HepG2 (cell line): ENCODE data around the gene EFCAB13. TPM values are rescaled to one million over a fixed set of nuclear protein-coding genes. Genes with fewer than 3 reads are reported as not detected.

Source experiments
- AKAP8 ChIP-seq: sonication (generic); formaldehyde crosslinking; IDR thresholded peaks from 2 replicates; pipeline ENCODE4 v1.5.1; 2020; ENCODE audit warnings: mild to moderate bottlenecking, missing genetic modification reagents
- ATF7 ChIP-seq, 2 experiments: fragments of 450-650 bp in 1 of 2; sonication (generic) in 1 of 2; formaldehyde crosslinking in 1 of 2; IDR thresholded peaks; 2 replicates each; pipeline versions ENCODE4 v1.4.0 to v1.6.1; 2016 to 2020; ENCODE audit warnings: antibody characterized with exemption in 1 of 2, mild to moderate bottlenecking in 1 of 2, missing genetic modification reagents in 1 of 2
- CC2D1A ChIP-seq: sonication (generic); formaldehyde crosslinking; IDR thresholded peaks from 2 replicates; pipeline ENCODE4 v1.8.1; 2023; ENCODE audit warnings: mild to moderate bottlenecking, missing genetic modification reagents
- CCAR2 ChIP-seq: fragments of 200-400 bp; formaldehyde crosslinking; optimal IDR thresholded peaks from 2 replicates; pipeline ENCODE3; 2018; ENCODE audit warnings: low read depth, mild to moderate bottlenecking, low read length, moderate library complexity
- EHMT2 ChIP-seq: fragments of 200-600 bp; sonication (generic); IDR thresholded peaks from 2 replicates; pipeline ENCODE4 v1.7.0; 2017; ENCODE audit warnings: antibody characterized with exemption, low read depth, low read length, borderline replicate concordance
- FIP1L1 ChIP-seq: fragments of 200-400 bp; formaldehyde crosslinking; IDR thresholded peaks from 2 replicates; pipeline ENCODE4 v1.6.1; 2018; ENCODE audit warnings: low read depth, mild to moderate bottlenecking, low read length, moderate library complexity, borderline replicate concordance; ENCODE audit not compliant: insufficient read depth
- GABPA ChIP-seq, 2 experiments: IDR thresholded peaks; 2 replicates each; pipeline ENCODE4 v1.6.1; 2011 to 2016; ENCODE audit warnings: low read depth in 2 of 2, low read length in 1 of 2, missing biosample characterization in 1 of 2, missing genetic modification characterization in 1 of 2
- HES4 ChIP-seq: sonication (generic); formaldehyde crosslinking; IDR thresholded peaks from 2 replicates; pipeline ENCODE4 v1.9.0; 2021; ENCODE audit warnings: mild to moderate bottlenecking, missing genetic modification reagents, borderline replicate concordance
- MBD4 ChIP-seq: IDR thresholded peaks from 2 replicates; pipeline ENCODE4 v1.6.1; 2012; ENCODE audit warnings: low read length, inconsistent platforms, borderline replicate concordance
- MIXL1 ChIP-seq: IDR thresholded peaks from 2 replicates; pipeline ENCODE4 v1.6.1; 2016
- MTF2 ChIP-seq: sonication (generic); formaldehyde crosslinking; IDR thresholded peaks from 2 replicates; pipeline ENCODE4 v1.5.0; 2020; ENCODE audit warnings: missing genetic modification reagents, borderline replicate concordance
- NR3C1 ChIP-seq: sonication (generic); formaldehyde crosslinking; IDR thresholded peaks from 2 replicates; pipeline ENCODE4 v1.4.0; 2020; ENCODE audit warnings: missing genetic modification reagents
- SETDB1 ChIP-seq: sonication (generic); formaldehyde crosslinking; IDR thresholded peaks from 2 replicates; pipeline ENCODE4 v1.5.1; 2020; ENCODE audit warnings: missing genetic modification reagents, mild to moderate bottlenecking, borderline replicate concordance
- SP140L ChIP-seq: sonication (generic); formaldehyde crosslinking; IDR thresholded peaks from 2 replicates; pipeline ENCODE4 v1.4.0; 2020; ENCODE audit warnings: missing genetic modification reagents, borderline replicate concordance
- SRSF9 ChIP-seq: fragments of 200-400 bp; formaldehyde crosslinking; IDR thresholded peaks from 2 replicates; pipeline ENCODE4 v1.6.1; 2018; ENCODE audit warnings: borderline replicate concordance, mild to moderate bottlenecking, low read depth, low read length; ENCODE audit not compliant: insufficient read depth, poor library complexity, severe bottlenecking
- TMF1 ChIP-seq: sonication (generic); formaldehyde crosslinking; IDR thresholded peaks from 2 replicates; pipeline ENCODE4 v1.8.1; 2022; ENCODE audit warnings: low read depth, missing genetic modification reagents
- ZBTB8A ChIP-seq: sonication (generic); formaldehyde crosslinking; IDR thresholded peaks from 2 replicates; pipeline ENCODE4 v1.4.0; 2020; ENCODE audit warnings: mild to moderate bottlenecking, low read depth, missing genetic modification reagents, borderline replicate concordance
- ZFYVE20 ChIP-seq: sonication (generic); formaldehyde crosslinking; IDR thresholded peaks from 2 replicates; pipeline ENCODE4 v1.8.0; 2023; ENCODE audit warnings: low read depth, mild to moderate bottlenecking, moderate library complexity, missing genetic modification reagents, borderline replicate concordance
- ZMYM2 ChIP-seq: sonication (generic); formaldehyde crosslinking; IDR thresholded peaks from 2 replicates; pipeline ENCODE4 v1.8.0; 2022; ENCODE audit warnings: mild to moderate bottlenecking, missing genetic modification reagents
- ZNF24 ChIP-seq: fragments of 450-650 bp; IDR thresholded peaks from 2 replicates; pipeline ENCODE4 v1.6.1; 2017; ENCODE audit warnings: antibody characterized with exemption, mild to moderate bottlenecking
- ZNF354B ChIP-seq: sonication (generic); formaldehyde crosslinking; IDR thresholded peaks from 2 replicates; pipeline ENCODE4 v1.8.0; 2022; ENCODE audit warnings: mild to moderate bottlenecking, missing genetic modification reagents
- ZNF577 ChIP-seq: sonication (generic); formaldehyde crosslinking; IDR thresholded peaks from 2 replicates; pipeline ENCODE4 v1.4.0; 2020; ENCODE audit warnings: mild to moderate bottlenecking, low read depth, missing genetic modification reagents, borderline replicate concordance
- ZNF879 ChIP-seq: sonication (generic); formaldehyde crosslinking; IDR thresholded peaks from 2 replicates; pipeline ENCODE4 v1.8.1; 2023; ENCODE audit warnings: missing genetic modification reagents
- ZSCAN29 ChIP-seq: sonication (generic); formaldehyde crosslinking; conservative IDR thresholded peaks from 2 replicates; pipeline ENCODE4 v1.4.0; 2020; ENCODE audit warnings: mild to moderate bottlenecking, missing genetic modification reagents
- ZSCAN9 ChIP-seq: IDR thresholded peaks from 2 replicates; pipeline ENCODE4 v1.6.1; 2016; ENCODE audit warnings: borderline replicate concordance
- polyA plus RNA-seq, 8 experiments: library from polyadenylated mRNA; depleted of rRNA in 3 of 8; stranded (reverse) in 7 of 8; unstranded in 1 of 8; fragments of >200 nt; fragmentation: Illumina TruSeq in 4 of 8; extraction: Trizol in 4 of 8; gene quantifications; 2 replicates each; pipeline versions ENCODE4 v1.2.1 to v1.2.3, GENCODE V29; 2011 to 2016; ENCODE audit warnings: low read depth in 4 of 8, missing spikeins in 1 of 8, mixed read lengths in 1 of 8; ENCODE audit not compliant: insufficient read depth in 1 of 8
- total RNA-seq, 5 experiments: library from RNA; depleted of rRNA; stranded (reverse); fragments of >200 nt; fragmentation: Illumina TruSeq; extraction: Trizol; gene quantifications; 2 replicates each; pipeline ENCODE4 v1.2.3, GENCODE V29; 2016; ENCODE audit warnings: low read depth in 1 of 5
- TF ChIP-seq, protein P1 (sequence below): sonication (generic); formaldehyde crosslinking; IDR thresholded peaks from 2 replicates; pipeline ENCODE4 v1.8.1; 2022; ENCODE audit warnings: low read depth, mild to moderate bottlenecking, missing genetic modification reagents

The EFCAB13 gene
- total and polyA plus RNA-seq, 2 of the 13 experiments (the other 11 are each of a cell fraction or from before 2014, with no cell fraction given): 0.22 to 0.71 TPM

DNA sequence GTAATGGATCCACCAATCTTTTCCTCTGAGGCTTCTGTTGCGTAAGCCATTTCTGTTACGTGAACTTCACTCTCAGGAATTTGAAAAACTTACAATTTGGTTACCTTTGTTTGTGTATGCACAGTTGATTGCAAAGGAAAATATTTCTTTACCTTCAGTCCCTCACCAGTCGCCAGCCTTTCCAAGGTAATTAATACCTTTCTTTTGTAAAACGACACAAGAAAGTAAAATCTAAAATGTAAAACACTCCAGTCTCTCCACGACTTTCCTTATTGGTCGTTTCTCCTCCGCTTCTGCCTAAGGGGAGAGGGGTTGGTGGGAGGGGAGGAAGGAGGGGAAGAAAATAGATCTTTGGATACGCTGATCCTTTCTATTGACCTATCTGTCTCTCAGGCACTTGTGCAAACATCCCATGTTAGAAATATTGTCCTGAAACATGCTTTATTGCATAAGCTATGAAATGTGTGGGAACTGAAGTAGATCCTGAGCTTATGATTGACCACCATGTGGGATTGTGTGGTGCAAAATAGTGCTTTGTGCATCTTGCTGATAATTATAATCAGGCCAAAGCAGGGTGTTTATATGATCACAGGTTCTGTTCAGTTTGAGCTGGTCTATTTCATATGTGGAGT lies 32.4 kb upstream of the EFCAB13 start (continued):
- TF ChIP-seq, protein P1, sequence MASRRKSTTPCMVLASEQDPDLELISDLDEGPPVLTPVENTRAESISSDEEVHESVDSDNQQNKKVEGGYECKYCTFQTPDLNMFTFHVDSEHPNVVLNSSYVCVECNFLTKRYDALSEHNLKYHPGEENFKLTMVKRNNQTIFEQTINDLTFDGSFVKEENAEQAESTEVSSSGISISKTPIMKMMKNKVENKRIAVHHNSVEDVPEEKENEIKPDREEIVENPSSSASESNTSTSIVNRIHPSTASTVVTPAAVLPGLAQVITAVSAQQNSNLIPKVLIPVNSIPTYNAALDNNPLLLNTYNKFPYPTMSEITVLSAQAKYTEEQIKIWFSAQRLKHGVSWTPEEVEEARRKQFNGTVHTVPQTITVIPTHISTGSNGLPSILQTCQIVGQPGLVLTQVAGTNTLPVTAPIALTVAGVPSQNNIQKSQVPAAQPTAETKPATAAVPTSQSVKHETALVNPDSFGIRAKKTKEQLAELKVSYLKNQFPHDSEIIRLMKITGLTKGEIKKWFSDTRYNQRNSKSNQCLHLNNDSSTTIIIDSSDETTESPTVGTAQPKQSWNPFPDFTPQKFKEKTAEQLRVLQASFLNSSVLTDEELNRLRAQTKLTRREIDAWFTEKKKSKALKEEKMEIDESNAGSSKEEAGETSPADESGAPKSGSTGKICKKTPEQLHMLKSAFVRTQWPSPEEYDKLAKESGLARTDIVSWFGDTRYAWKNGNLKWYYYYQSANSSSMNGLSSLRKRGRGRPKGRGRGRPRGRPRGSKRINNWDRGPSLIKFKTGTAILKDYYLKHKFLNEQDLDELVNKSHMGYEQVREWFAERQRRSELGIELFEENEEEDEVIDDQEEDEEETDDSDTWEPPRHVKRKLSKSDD (CRISPR knock-in tag): no peak
- TF ChIP-seq ATF7 (IDR thresholded peaks at IDR 0.05) (no peak), ATF7 (CRISPR knock-in tag; IDR thresholded peaks at IDR 0.05) (no peak), EHMT2 (no peak), GABPA (IDR thresholded peaks at IDR 0.05; ENCODE audit: low read depth, low read length) (no peak), GABPA (CRISPR knock-in tag; IDR thresholded peaks at IDR 0.05; ENCODE audit: low read depth) (no peak), ZFYVE20 (CRISPR knock-in tag) (no peak), ZNF24 (no peak), ZNF879 (CRISPR knock-in tag) (no peak), CC2D1A (CRISPR knock-in tag) (no peak), NR3C1 (CRISPR knock-in tag) (no peak), ZMYM2 (CRISPR knock-in tag) (no peak), SP140L (CRISPR knock-in tag) (no peak), MTF2 (no peak), ZBTB8A (CRISPR knock-in tag) (no peak), CCAR2 (no peak), SETDB1 (CRISPR knock-in tag) (no peak), MIXL1 (CRISPR knock-in tag) (no peak), ZNF354B (CRISPR knock-in tag) (no peak), ZNF577 (CRISPR knock-in tag) (no peak), SRSF9 (no peak), AKAP8 (no peak), TMF1 (CRISPR knock-in tag) (no peak), ZSCAN29 (no peak), FIP1L1 (no peak), ZSCAN9 (no peak), HES4 (CRISPR knock-in tag) (no peak), MBD4 (peak; percentile 69; the same call in 1 of the 2 replicates)
